Loucy (cell line): ENCODE data around the gene RCHY1.

Experiments used
- CTCF ChIP-seq: fragments of 200-600 bp; sonication (generic); conservative IDR thresholded peaks from 2 replicates; pipeline ENCODE4 v1.5.1; 2014; ENCODE audit warnings: mild to moderate bottlenecking, antibody characterized with exemption, low read length
- EZH2phosphoT487 ChIP-seq: fragments of 200-600 bp; IDR thresholded peaks from 2 replicates; pipeline ENCODE4 v1.6.1; 2018; ENCODE audit warnings: antibody characterized with exemption, mild to moderate bottlenecking, moderate library complexity, borderline replicate concordance

GRCh38 chr4:75434105-75434504 lies 80.1 kb downstream of the RCHY1 start:
- TF ChIP-seq CTCF (no peak), EZH2phosphoT487 (no peak)
